ENCODE results near the gene EXTL2. TPM values are rescaled to one million over a fixed set of nuclear protein-coding genes. Genes with fewer than 3 reads are reported as not detected.

Gene EXTL2
- total RNA-seq, 2 experiments from 2014 or later, result 4.1 to 5.7 TPM

DNA sequence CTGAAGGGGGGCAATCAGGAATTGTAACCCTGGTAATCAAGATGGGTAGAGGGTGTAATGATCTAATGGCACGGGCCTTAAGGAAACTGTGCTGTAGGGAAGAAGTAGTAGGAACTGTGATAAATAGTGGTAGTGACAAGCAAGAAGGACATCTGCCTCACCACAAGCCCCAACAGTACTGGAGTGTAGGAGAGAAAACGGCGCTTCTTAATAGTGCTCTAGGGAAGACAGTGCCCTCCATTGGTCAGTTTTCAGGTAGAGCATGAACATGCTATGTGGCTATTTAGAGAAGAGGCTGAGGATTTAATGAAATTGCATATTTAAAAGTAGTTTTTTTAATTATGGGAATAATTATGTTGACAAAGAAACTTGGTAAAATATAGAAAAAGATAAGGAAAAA is 33.5 kb upstream of the EXTL2 start:
- ChIA-PET POLR2A (no interaction called here), CTCF (interaction anchor here (1.0 to 4.3 kb wide), 4 partner anchors 26 to 430 kb away, joined by 3 to 18 read pairs (median 6); no protein-coding TSS in a partner anchor)
- TF ChIP-seq, protein P1, sequence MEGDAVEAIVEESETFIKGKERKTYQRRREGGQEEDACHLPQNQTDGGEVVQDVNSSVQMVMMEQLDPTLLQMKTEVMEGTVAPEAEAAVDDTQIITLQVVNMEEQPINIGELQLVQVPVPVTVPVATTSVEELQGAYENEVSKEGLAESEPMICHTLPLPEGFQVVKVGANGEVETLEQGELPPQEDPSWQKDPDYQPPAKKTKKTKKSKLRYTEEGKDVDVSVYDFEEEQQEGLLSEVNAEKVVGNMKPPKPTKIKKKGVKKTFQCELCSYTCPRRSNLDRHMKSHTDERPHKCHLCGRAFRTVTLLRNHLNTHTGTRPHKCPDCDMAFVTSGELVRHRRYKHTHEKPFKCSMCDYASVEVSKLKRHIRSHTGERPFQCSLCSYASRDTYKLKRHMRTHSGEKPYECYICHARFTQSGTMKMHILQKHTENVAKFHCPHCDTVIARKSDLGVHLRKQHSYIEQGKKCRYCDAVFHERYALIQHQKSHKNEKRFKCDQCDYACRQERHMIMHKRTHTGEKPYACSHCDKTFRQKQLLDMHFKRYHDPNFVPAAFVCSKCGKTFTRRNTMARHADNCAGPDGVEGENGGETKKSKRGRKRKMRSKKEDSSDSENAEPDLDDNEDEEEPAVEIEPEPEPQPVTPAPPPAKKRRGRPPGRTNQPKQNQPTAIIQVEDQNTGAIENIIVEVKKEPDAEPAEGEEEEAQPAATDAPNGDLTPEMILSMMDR (IDR thresholded peaks at IDR 0.05), result peak; percentile 37
- peak; percentile 13 for ATAC-seq
- peaks cover 52% of the 10 kb centered on the region for H3K4me1 Mint-ChIP-seq (ENCODE audit: low read depth)
- H3K36me3 Mint-ChIP-seq (ENCODE audit: low read depth), result peaks cover 33% of the 10 kb centered on the region
- no peak overlapping the region for H3K4me3 Mint-ChIP-seq
- peaks cover 18% of the 10 kb centered on the region for H3K9me3 Mint-ChIP-seq
- no peak overlapping the region for H3K27ac Mint-ChIP-seq
- intact Hi-C loops (cut with micrococcal nuclease), result loop anchor here (5.0 to 10.0 kb wide), 3 partner anchors 97 to 309 kb away; partner anchors contain the start of genes DPH5 and S1PR1
- peak; percentile 28 for DNase-seq
- no peaks in the 10 kb centered on the region for H3K27me3 Mint-ChIP-seq

DNA sequence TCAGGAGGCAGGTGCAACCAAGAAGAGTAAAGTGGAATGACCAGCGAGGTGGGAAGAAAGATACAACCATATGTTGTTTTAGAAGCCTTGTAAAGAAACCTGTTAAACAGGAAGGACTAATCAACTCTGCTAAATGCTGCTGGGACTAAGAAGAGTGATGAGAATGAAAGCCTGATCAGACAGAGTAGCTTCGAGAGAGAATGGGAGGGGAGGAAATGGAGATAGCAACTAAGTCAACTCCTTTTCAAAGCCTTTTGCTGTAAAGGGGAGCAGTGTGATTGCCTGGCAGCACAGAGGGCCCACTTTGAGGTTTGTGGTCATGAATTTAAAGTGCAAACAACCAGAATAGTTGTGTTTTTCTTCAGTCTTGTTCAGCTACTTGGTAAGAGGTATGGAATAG is 32.6 kb upstream of the EXTL2 start:
- peak; percentile 72 for DNase-seq
- ATAC-seq, result peak; percentile 89
- intact Hi-C loops (cut with micrococcal nuclease), result loop anchor here (5.0 to 10.0 kb wide), 3 partner anchors 98 to 310 kb away; partner anchors contain the start of genes DPH5 and S1PR1
- peaks cover 32% of the 10 kb centered on the region for H3K36me3 Mint-ChIP-seq (ENCODE audit: low read depth)
- H3K9me3 Mint-ChIP-seq, result peaks cover 14% of the 10 kb centered on the region
- CTCF ChIA-PET, result interaction anchor here (0.5 to 4.3 kb wide), 5 partner anchors 19 to 430 kb away, joined by 3 to 18 read pairs (median 3); no protein-coding TSS in a partner anchor
- peaks cover 56% of the 10 kb centered on the region for H3K4me1 Mint-ChIP-seq (ENCODE audit: low read depth)
- POLR2A ChIA-PET, result interaction anchor here (0.6 to 1.4 kb wide), 4 partner anchors 22 to 516 kb away, joined by 4 to 6 read pairs (median 5); no protein-coding TSS in a partner anchor
- no peaks in the 10 kb centered on the region for H3K27me3 Mint-ChIP-seq
- TF ChIP-seq, protein P1 (IDR thresholded peaks at IDR 0.05), result no peak
- H3K27ac Mint-ChIP-seq, result no peak overlapping the region
- H3K4me3 Mint-ChIP-seq, result no peak overlapping the region

DNA sequence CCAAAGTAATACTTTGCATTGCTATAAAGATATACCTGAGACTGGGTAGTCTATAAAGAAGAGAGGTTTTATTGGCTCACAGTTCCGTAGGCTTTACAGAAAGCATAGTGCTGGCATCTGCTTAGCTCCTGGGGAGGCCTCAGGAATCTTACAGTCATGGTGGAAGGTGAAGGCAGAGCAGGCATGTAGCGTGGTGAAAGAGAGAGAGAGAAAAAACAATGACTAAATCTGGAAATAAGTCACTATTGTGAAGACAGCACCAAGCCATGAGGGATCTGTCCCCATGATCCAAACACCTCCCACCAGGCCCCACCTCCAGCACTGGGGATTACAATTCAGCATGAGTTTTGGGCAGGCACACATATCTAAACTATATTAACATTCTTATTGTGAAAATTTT is 31.6 kb upstream of the EXTL2 start:
- TF ChIP-seq, protein P1 (IDR thresholded peaks at IDR 0.05), result no peak
- DNase-seq, result no peak
- CTCF ChIA-PET, result interaction anchor here (0.8 to 4.3 kb wide), 2 partner anchors 11 to 362 kb away, joined by 3 to 18 read pairs; no protein-coding TSS in a partner anchor
- Mint-ChIP-seq H3K36me3 (ENCODE audit: low read depth) (peaks cover 25% of the 10 kb centered on the region), H3K4me1 (ENCODE audit: low read depth) (peaks cover 54% of the 10 kb centered on the region), H3K27ac (no peak overlapping the region), H3K27me3 (no peaks in the 10 kb centered on the region), H3K4me3 (no peak overlapping the region), H3K9me3 (peaks cover 11% of the 10 kb centered on the region)
- POLR2A ChIA-PET, result interaction anchor here (1.0 to 1.4 kb wide), 2 partner anchors 16 to 310 kb away, joined by 3 to 5 read pairs; no protein-coding TSS in a partner anchor
- intact Hi-C loops (cut with micrococcal nuclease), result loop anchor here (5.0 to 10.0 kb wide), 3 partner anchors 99 to 311 kb away; partner anchors contain the start of genes DPH5 and S1PR1
- no peak for ATAC-seq

DNA sequence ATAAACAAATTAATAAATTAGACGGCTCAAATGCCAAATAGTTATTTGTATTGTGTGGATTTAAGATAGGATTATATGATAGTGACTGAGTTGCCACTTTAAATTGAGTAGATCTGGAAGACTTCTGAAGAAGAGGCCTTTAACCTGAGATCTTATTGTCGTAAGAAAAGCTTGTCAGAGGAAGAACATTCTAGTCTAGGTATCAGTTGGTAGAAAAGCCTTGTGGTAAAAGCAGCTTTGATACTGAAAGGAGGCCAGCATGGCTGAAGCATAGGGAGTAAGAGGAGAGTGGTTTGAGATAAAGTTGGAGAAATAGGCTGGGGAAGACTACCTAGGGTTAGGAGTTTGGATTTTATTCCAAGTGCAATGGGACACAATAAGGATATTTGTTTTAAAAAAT is 30.3 kb upstream of the EXTL2 start:
- ATAC-seq (no peak), DNase-seq (no peak)
- H3K27me3 Mint-ChIP-seq, result no peaks in the 10 kb centered on the region
- H3K36me3 Mint-ChIP-seq (ENCODE audit: low read depth), result peaks cover 18% of the 10 kb centered on the region
- TF ChIP-seq, protein P1 (IDR thresholded peaks at IDR 0.05), result no peak
- intact Hi-C loops (cut with micrococcal nuclease), result loop anchor here (5.0 to 10.0 kb wide), 5 partner anchors 100 to 432 kb away; partner anchors contain the start of genes DPH5 and S1PR1
- ChIA-PET POLR2A (interaction anchor here (0.7 to 1.1 kb wide), 3 partner anchors 17 to 413 kb away, joined by 3 read pairs; no protein-coding TSS in a partner anchor), CTCF (interaction anchor here (0.7 to 5.3 kb wide), 6 partner anchors 29 to 433 kb away, joined by 3 to 28 read pairs (median 4); no protein-coding TSS in a partner anchor)
- H3K27ac Mint-ChIP-seq, result no peak overlapping the region
- H3K4me3 Mint-ChIP-seq, result no peak overlapping the region
- peaks cover 51% of the 10 kb centered on the region for H3K4me1 Mint-ChIP-seq (ENCODE audit: low read depth)
- peaks cover 11% of the 10 kb centered on the region for H3K9me3 Mint-ChIP-seq

DNA sequence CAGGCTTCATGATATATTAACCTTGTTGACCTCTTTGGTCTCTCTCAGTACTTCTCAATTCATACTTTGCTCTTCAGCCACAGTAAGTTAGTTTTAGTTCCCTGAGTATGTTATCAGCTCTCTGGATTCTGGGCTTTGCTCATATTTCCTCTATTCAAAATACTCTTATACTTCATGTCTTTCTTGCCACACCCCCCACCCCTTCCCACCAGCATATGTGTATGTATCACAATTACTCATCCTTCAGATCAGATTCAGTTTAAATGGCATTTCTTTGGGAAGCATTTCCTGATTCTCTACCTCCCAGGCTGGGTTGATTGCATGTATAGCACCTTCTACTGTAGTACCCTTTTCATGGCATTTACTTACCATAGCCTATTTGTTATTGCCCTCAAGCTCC is 29.6 kb upstream of the EXTL2 start:
- no peaks in the 10 kb centered on the region for H3K27me3 Mint-ChIP-seq
- POLR2A ChIA-PET, result no interaction called here
- peaks cover 11% of the 10 kb centered on the region for H3K9me3 Mint-ChIP-seq
- no peak for ATAC-seq
- H3K36me3 Mint-ChIP-seq (ENCODE audit: low read depth), result peaks cover 15% of the 10 kb centered on the region
- TF ChIP-seq, protein P1 (IDR thresholded peaks at IDR 0.05), result no peak
- no peak overlapping the region for H3K27ac Mint-ChIP-seq
- CTCF ChIA-PET, result interaction anchor here (1.5 to 5.3 kb wide), 7 partner anchors 8 to 434 kb away, joined by 3 to 28 read pairs (median 10); no protein-coding TSS in a partner anchor
- DNase-seq, result peak; percentile 57
- no peak overlapping the region for H3K4me3 Mint-ChIP-seq
- H3K4me1 Mint-ChIP-seq (ENCODE audit: low read depth), result peaks cover 46% of the 10 kb centered on the region
- intact Hi-C loops (cut with micrococcal nuclease), result loop anchor here (5.0 to 10.0 kb wide), 3 partner anchors 101 to 433 kb away; partner anchors contain the start of gene DPH5
